ENCODE results near the gene FGD6. TPM values are rescaled to one million over a fixed set of nuclear protein-coding genes. Genes with fewer than 3 reads are reported as not detected.

The FGD6 gene
- total RNA-seq, 6 experiments from 2014 or later: 3.5 to 7.8 (median 5.1) TPM

- Histone ChIP-seq H3K27ac (no peak overlapping the region), H3K27me3 (no peaks in the 10 kb centered on the region), H3K36me3 (peaks cover 0 to 10% (median 0%) of the 10 kb centered on the region in 4 donors), H3K4me1 (peaks cover 0 to 3% (median 0%) of the 10 kb centered on the region in 4 donors), H3K4me3 (no peak overlapping the region), H3K9me3 (no peaks in the 10 kb centered on the region)
- no peak for DNase-seq
- intact Hi-C loops (cut with DNase I): no loop called here
- WGBS (ENCODE audit: insufficient coverage, low coverage, low lambda C conversion rate, missing lambda C conversion rate): 87% methylated on average over 1 of the region's 1 CpG
- no peak for ATAC-seq
- TF ChIP-seq CTCF (IDR thresholded peaks at IDR 0.05) (no peak), POLR2A (IDR thresholded peaks at IDR 0.05) (no peak)
These were observed 127.8 kb downstream of the FGD6 start for GRCh38 chr12:95089462-95089861.

- Histone ChIP-seq H3K9me3 (no peaks in the 10 kb centered on the region), H3K27ac (no peak overlapping the region), H3K36me3 (peaks cover 0 to 10% (median 0%) of the 10 kb centered on the region in 4 donors), H3K4me3 (no peak overlapping the region), H3K27me3 (no peaks in the 10 kb centered on the region), H3K4me1 (peaks cover 0 to 5% (median 2%) of the 10 kb centered on the region in 4 donors)
- 79% methylated on average over 3 of the region's 3 CpGs for WGBS (ENCODE audit: insufficient coverage, low coverage, low lambda C conversion rate, missing lambda C conversion rate)
- no peak for DNase-seq
- ATAC-seq: no peak
- TF ChIP-seq CTCF (IDR thresholded peaks at IDR 0.05) (no peak), POLR2A (IDR thresholded peaks at IDR 0.05) (no peak)
- intact Hi-C loops (cut with DNase I): no loop called here
These were observed 128.9 kb downstream of the FGD6 start for GRCh38 chr12:95088379-95088778.

GRCh38 chr12:95085612-95086011 lies 131.7 kb downstream of the FGD6 start:
- no peaks in the 10 kb centered on the region for H3K9me3 ChIP-seq
- no peak overlapping the region for H3K27ac ChIP-seq
- no peaks in the 10 kb centered on the region for H3K27me3 ChIP-seq
- no peak overlapping the region for H3K4me3 ChIP-seq
- DNase-seq (no peak), ATAC-seq (peak in 3 of 4 donors; percentile 31 to 62 (median 58))
- H3K4me1 ChIP-seq: peaks cover 0 to 5% (median 2%) of the 10 kb centered on the region in 4 donors
- intact Hi-C loops (cut with DNase I): no loop called here
- no peaks in the 10 kb centered on the region for H3K36me3 ChIP-seq
- TF ChIP-seq CTCF (IDR thresholded peaks at IDR 0.05): no peak
- no peak for TF ChIP-seq POLR2A (IDR thresholded peaks at IDR 0.05)

GRCh38 chr12:95083938-95084337 lies 133.3 kb downstream of the FGD6 start:
- H3K9me3 ChIP-seq: no peaks in the 10 kb centered on the region
- no peaks in the 10 kb centered on the region for H3K27me3 ChIP-seq
- TF ChIP-seq POLR2A (IDR thresholded peaks at IDR 0.05) (no peak), CTCF (IDR thresholded peaks at IDR 0.05) (no peak)
- intact Hi-C loops (cut with DNase I): no loop called here
- WGBS (ENCODE audit: insufficient coverage, low coverage, low lambda C conversion rate, missing lambda C conversion rate): 38% methylated on average over 4 of the region's 4 CpGs
- ATAC-seq (peak; percentile 43 to 70 (median 54)), DNase-seq (no peak)
- no peak overlapping the region for H3K27ac ChIP-seq
- H3K36me3 ChIP-seq: no peaks in the 10 kb centered on the region
- H3K4me1 ChIP-seq: peaks cover 0 to 5% (median 2%) of the 10 kb centered on the region in 4 donors
- H3K4me3 ChIP-seq: no peak overlapping the region

- Histone ChIP-seq H3K36me3 (no peaks in the 10 kb centered on the region), H3K4me1 (peaks cover 0 to 5% (median 2%) of the 10 kb centered on the region in 4 donors), H3K27ac (no peak overlapping the region), H3K4me3 (no peak overlapping the region), H3K27me3 (no peaks in the 10 kb centered on the region), H3K9me3 (no peaks in the 10 kb centered on the region)
- intact Hi-C loops (cut with DNase I): no loop called here
- DNase-seq: no peak
- TF ChIP-seq CTCF (IDR thresholded peaks at IDR 0.05) (no peak), POLR2A (IDR thresholded peaks at IDR 0.05) (no peak)
- no peak for ATAC-seq
These were observed 133.8 kb downstream of the FGD6 start for GRCh38 chr12:95083471-95083870.

Data from right lobe of liver (tissue), 6 donors.